ENCODE results near the gene RPL7A. TPM values are rescaled to one million over a fixed set of nuclear protein-coding genes. Genes with fewer than 3 reads are reported as not detected.

The RPL7A gene
- total RNA-seq, 1 donor, result 1,651 TPM

DNA sequence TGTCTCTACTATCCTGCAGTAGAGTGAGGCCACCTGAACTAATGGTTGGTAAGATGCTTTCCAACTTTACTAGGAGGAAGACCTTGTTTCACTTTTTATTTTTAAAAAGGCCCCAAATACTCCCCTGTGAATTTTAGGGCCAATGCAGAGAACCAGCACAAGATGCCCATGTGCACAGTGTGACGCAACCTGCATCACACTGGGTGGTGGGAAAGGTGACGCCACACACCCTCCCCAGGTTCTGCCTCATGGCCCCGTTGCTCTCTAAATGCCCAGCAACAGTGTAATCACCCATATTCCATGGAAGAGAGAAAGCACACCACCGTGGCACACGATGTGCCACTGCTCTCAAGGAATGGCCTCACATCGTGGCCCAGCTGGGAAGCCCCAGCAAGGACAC, 21.4 kb downstream of the RPL7A start:
- H3K4me3 ChIP-seq (ENCODE audit: low read depth, low read length), result no peak overlapping the region
- no peak for DNase-seq (ENCODE audit: low read depth)
- TF ChIP-seq, protein P1, sequence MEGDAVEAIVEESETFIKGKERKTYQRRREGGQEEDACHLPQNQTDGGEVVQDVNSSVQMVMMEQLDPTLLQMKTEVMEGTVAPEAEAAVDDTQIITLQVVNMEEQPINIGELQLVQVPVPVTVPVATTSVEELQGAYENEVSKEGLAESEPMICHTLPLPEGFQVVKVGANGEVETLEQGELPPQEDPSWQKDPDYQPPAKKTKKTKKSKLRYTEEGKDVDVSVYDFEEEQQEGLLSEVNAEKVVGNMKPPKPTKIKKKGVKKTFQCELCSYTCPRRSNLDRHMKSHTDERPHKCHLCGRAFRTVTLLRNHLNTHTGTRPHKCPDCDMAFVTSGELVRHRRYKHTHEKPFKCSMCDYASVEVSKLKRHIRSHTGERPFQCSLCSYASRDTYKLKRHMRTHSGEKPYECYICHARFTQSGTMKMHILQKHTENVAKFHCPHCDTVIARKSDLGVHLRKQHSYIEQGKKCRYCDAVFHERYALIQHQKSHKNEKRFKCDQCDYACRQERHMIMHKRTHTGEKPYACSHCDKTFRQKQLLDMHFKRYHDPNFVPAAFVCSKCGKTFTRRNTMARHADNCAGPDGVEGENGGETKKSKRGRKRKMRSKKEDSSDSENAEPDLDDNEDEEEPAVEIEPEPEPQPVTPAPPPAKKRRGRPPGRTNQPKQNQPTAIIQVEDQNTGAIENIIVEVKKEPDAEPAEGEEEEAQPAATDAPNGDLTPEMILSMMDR (IDR thresholded peaks at IDR 0.05; ENCODE audit: insufficient read depth, low read depth, low read length), result no peak

DNA sequence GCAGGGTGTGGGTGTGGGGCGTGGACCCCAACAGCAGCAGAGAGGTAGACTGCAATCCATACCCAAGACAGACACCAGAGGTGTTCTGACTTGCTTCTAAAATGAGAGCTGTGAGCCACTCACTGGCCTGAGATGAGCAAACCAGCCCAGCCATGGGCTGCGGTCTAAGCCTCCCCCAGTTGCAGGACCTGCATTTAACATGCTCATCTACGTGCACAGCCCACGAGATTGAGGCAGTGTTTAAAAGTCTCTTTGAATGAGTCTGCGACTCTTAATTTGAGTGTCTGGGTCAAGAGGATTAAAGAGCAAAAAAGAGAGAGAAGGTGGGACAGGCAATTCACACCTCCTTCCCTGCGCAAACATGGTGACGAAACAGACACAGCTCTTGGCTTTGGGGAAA, 21.9 kb downstream of the RPL7A start:
- DNase-seq (ENCODE audit: low read depth), result no peak
- TF ChIP-seq, protein P1 (IDR thresholded peaks at IDR 0.05; ENCODE audit: insufficient read depth, low read depth, low read length), result no peak
- H3K4me3 ChIP-seq (ENCODE audit: low read depth, low read length), result no peak overlapping the region

- TF ChIP-seq, protein P1 (IDR thresholded peaks at IDR 0.05; ENCODE audit: insufficient read depth, low read depth, low read length), result no peak
- H3K4me3 ChIP-seq (ENCODE audit: low read depth, low read length), result no peak overlapping the region
- DNase-seq (ENCODE audit: low read depth), result no peak
Measured at GRCh38 chr9:133370685-133371084, 22.7 kb downstream of the RPL7A start.

DNA sequence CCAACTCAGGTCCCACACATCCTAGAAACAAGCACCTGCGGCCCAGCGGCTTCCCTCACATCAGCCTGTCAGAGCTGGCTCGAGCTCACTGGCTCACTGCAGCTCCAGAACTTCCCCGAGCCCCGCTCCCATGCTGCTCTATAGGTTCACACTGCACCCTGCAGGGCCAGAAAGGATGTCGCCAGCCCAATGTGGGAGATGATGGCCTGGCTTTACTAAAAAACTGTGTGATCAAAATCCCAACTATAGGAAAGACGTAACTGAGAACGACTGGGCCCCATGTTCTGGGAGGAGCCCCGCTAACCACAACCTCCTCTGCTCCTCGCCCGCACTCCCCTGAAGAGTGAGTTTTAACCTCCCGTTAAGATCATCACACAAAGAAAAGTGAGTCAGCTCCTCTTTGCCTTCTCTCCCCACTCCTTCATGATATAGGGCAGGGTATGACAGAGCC, 23.3 kb downstream of the RPL7A start:
- H3K4me3 ChIP-seq (ENCODE audit: low read depth, low read length), result no peak overlapping the region
- DNase-seq (ENCODE audit: low read depth), result no peak
- TF ChIP-seq, protein P1 (IDR thresholded peaks at IDR 0.05; ENCODE audit: insufficient read depth, low read depth, low read length), result no peak

GRCh38 chr9:133372144-133372543, 24.1 kb downstream of the RPL7A start:
- TF ChIP-seq, protein P1 (IDR thresholded peaks at IDR 0.05; ENCODE audit: insufficient read depth, low read depth, low read length), result no peak
- no peak overlapping the region for H3K4me3 ChIP-seq (ENCODE audit: low read depth, low read length)
- DNase-seq (ENCODE audit: low read depth), result no peak

GRCh38 chr9:133374612-133375115, 26.6 kb downstream of the RPL7A start:
- DNase-seq (ENCODE audit: low read depth), result peak; percentile 63
- H3K4me3 ChIP-seq (ENCODE audit: low read depth, low read length), result peak overlapping the region; percentile 89
- TF ChIP-seq, protein P1 (IDR thresholded peaks at IDR 0.05; ENCODE audit: insufficient read depth, low read depth, low read length), result no peak

DNA sequence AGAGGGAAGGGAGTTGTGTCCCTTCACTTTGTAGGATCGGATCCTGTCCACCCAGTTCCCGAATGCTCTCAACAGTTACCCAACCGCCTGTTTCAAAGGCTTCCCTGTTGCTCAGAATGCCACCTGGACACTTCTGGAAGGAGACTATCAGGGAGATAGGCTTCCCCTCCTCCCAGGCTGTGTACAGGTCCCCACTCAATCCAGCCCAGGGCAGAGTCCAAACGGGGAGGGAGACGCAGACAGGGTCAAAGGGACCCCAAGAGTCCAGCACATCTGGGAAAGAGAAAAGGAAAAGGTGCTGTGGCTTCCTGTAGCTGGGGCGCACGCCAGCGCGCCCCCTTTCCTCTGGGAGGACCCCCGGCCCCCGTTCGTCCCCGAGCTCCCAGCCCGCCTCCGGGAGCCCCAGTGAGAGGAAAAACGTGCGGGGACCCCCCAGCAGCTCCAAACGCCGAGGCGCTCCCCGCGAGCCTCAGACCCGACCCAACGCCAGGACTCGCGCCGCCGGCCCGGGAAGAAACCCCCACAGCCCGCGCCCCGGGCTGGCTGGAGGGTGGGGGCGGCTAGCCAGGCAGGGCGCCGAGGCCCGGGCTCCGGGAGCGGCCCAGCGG, 27.2 kb downstream of the RPL7A start:
- H3K4me3 ChIP-seq (ENCODE audit: low read depth, low read length), result peak overlapping the region; percentile 89
- TF ChIP-seq, protein P1 (IDR thresholded peaks at IDR 0.05; ENCODE audit: insufficient read depth, low read depth, low read length), result peak; percentile 16
- DNase-seq (ENCODE audit: low read depth), result peak; percentile 74
